ENCODE results near the gene KANTR. TPM values are rescaled to one million over a fixed set of nuclear protein-coding genes. Genes with fewer than 3 reads are reported as not detected.

Gene KANTR
- total RNA-seq, 4 donors from 2014 or later: 16.2 to 81.3 (median 28.6) TPM

DNA sequence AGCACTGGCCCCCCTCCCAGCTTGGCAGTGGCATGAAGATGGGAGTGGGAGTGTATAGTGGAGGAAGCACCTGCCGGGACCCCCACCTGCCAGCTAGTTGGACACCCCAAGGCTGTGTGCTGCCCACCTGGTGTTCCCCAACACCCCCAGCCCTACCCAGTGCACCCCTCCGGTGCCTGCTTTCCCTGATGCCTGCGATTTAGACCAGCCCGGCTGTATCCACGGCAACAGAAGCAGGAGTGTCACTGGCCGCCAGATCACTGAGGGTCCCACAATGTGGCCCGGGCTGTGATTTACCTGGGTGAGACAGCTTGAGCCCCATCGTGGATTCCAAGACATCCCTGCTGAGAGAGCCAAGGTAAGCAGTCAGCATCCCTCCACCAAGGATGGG is 44.8 kb upstream of the KANTR start:
- Histone ChIP-seq H3K36me3 (no peaks in the 10 kb centered on the region), H3K9me3 (no peaks in the 10 kb centered on the region), H3K27me3 (no peaks in the 10 kb centered on the region), H3K4me1 (peaks cover 5% of the 10 kb centered on the region), H3K27ac (no peak overlapping the region), H3K4me3 (peak overlapping the region; percentile 43)
- no peak for TF ChIP-seq EP300 (IDR thresholded peaks at IDR 0.05)
- TF ChIP-seq POLR2A (IDR thresholded peaks at IDR 0.05): no peak
- TF ChIP-seq, protein P1, sequence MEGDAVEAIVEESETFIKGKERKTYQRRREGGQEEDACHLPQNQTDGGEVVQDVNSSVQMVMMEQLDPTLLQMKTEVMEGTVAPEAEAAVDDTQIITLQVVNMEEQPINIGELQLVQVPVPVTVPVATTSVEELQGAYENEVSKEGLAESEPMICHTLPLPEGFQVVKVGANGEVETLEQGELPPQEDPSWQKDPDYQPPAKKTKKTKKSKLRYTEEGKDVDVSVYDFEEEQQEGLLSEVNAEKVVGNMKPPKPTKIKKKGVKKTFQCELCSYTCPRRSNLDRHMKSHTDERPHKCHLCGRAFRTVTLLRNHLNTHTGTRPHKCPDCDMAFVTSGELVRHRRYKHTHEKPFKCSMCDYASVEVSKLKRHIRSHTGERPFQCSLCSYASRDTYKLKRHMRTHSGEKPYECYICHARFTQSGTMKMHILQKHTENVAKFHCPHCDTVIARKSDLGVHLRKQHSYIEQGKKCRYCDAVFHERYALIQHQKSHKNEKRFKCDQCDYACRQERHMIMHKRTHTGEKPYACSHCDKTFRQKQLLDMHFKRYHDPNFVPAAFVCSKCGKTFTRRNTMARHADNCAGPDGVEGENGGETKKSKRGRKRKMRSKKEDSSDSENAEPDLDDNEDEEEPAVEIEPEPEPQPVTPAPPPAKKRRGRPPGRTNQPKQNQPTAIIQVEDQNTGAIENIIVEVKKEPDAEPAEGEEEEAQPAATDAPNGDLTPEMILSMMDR (IDR thresholded peaks at IDR 0.05): no peak
- no peak for TF ChIP-seq POLR2AphosphoS5 (IDR thresholded peaks at IDR 0.05)
- 22% methylated on average over 7 of the region's 8 CpGs for WGBS
- DNase-seq (ENCODE audit: low spot score in 2 of 2): no peak

DNA sequence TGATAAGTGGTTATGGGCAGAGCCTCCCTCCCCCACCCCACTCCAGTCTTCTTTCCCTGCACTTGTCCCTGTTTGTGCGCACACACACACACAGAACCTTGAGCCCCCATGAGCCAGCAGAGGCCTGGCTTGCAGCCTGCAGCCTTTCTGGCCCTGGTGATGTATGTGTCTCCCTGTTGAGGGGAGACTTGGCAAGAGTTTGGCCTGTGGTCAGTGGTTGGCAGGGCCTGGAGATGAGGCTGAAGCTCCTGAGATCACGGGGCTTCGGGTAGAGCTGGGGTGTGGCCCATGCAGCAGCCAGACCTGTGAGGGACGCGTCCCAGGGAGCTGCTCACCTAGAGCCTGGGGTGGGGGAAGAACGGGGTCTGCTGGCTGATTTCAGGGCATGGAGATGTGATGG is 43.1 kb upstream of the KANTR start:
- Histone ChIP-seq H3K36me3 (no peaks in the 10 kb centered on the region), H3K4me3 (no peak overlapping the region), H3K27ac (no peak overlapping the region), H3K9me3 (no peaks in the 10 kb centered on the region), H3K4me1 (peaks cover 5% of the 10 kb centered on the region), H3K27me3 (no peaks in the 10 kb centered on the region)
- no peak for TF ChIP-seq EP300 (IDR thresholded peaks at IDR 0.05)
- 79% methylated on average over 6 of the region's 6 CpGs for WGBS
- no peak for DNase-seq (ENCODE audit: low spot score in 2 of 2)

DNA sequence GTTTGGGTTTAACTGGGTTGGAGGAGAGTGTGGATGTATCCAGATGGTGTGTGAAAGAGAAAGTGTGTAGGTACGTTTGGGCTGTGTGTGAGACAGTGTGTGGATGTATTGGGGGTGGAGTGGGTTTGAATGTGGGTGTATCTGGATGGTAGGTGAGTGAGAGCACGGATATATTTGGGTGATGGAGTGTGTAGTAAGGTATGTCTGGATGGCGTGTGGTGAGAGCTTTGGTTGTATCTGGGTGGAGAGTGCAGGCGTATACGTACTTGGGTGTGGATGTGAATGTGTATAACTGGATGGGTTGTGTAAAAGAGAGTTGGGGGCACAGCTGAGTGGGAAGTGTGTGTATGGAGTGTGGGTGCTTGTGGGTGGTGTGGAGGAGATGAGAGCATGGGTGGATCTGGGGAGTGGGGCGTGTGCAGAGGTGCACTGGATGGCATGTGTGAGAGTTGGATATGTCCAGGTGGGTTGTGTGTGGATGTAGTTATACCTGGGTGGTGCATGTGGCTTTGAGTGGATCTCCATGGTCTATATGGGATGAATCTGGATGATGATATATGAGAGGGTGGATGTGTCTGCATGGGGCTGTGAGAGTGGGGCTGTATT is 38.6 kb upstream of the KANTR start:
- Histone ChIP-seq H3K36me3 (no peaks in the 10 kb centered on the region), H3K27ac (no peak overlapping the region), H3K4me1 (no peaks in the 10 kb centered on the region), H3K4me3 (no peak overlapping the region), H3K9me3 (no peaks in the 10 kb centered on the region), H3K27me3 (no peaks in the 10 kb centered on the region)
- 74% methylated on average over 6 of the region's 6 CpGs for WGBS
- DNase-seq (ENCODE audit: low spot score in 2 of 2): no peak
- no peak for TF ChIP-seq POLR2A (IDR thresholded peaks at IDR 0.05)
- TF ChIP-seq POLR2AphosphoS5 (IDR thresholded peaks at IDR 0.05): no peak
- no peak for TF ChIP-seq EP300 (IDR thresholded peaks at IDR 0.05)
- TF ChIP-seq, protein P1 (IDR thresholded peaks at IDR 0.05): no peak

DNA sequence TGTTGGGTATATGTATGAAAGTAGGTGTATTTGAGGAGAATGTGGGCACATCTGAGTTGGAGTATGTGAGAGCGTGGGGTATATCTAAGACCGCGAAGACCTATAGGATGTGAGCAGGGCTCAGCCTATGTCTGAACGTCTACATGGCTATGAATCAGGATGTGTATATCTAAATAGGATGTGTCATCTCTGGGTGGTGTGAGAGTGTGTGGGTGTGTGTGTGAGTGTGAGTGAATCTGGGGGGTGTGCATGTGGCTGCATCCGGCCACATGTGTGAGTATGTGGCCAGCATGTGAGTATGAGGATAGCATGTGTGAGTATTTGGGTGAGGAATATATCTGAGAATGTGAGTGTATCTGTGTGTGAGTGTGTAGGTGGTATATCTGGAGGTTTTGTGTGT is 37.6 kb upstream of the KANTR start:
- TF ChIP-seq POLR2A (IDR thresholded peaks at IDR 0.05) (no peak), POLR2AphosphoS5 (IDR thresholded peaks at IDR 0.05) (no peak), EP300 (IDR thresholded peaks at IDR 0.05) (no peak)
- TF ChIP-seq, protein P1 (IDR thresholded peaks at IDR 0.05): no peak
- no peaks in the 10 kb centered on the region for H3K36me3 ChIP-seq
- WGBS: 86% methylated on average over 5 of the region's 5 CpGs
- H3K4me3 ChIP-seq: no peak overlapping the region
- H3K27ac ChIP-seq: no peak overlapping the region
- no peaks in the 10 kb centered on the region for H3K9me3 ChIP-seq
- H3K4me1 ChIP-seq: no peaks in the 10 kb centered on the region
- H3K27me3 ChIP-seq: no peaks in the 10 kb centered on the region
- DNase-seq (ENCODE audit: low spot score in 2 of 2): no peak

DNA sequence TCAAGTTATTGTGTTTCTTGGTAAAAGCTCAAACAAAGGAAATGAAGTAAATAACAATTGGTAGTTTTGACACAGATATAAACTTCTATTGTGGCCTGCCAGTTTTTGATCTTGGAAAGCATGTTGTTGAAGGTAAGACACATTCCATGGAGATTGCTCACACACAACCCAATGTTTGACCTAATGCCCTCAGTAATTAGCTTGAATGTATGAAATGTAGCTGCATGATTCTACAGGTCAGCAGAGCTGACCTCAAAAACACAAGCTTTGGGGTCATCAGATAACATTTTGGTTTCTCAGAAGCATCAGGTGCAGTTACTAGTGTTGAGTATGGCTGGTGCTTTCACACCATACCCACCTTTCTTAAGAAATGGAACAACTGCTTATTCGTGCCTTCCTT is 28.8 kb upstream of the KANTR start:
- H3K4me3 ChIP-seq: no peak overlapping the region
- DNase-seq (ENCODE audit: low spot score in 2 of 2): no peak
- no peak overlapping the region for H3K27ac ChIP-seq
- no peaks in the 10 kb centered on the region for H3K4me1 ChIP-seq
- H3K9me3 ChIP-seq: no peaks in the 10 kb centered on the region
- 78% methylated on average over 1 of the region's 1 CpG for WGBS
- H3K36me3 ChIP-seq: no peaks in the 10 kb centered on the region
- TF ChIP-seq EP300 (IDR thresholded peaks at IDR 0.05) (no peak), POLR2AphosphoS5 (IDR thresholded peaks at IDR 0.05) (no peak), POLR2A (IDR thresholded peaks at IDR 0.05) (no peak)
- TF ChIP-seq, protein P1 (IDR thresholded peaks at IDR 0.05): no peak
- H3K27me3 ChIP-seq: no peaks in the 10 kb centered on the region

DNA sequence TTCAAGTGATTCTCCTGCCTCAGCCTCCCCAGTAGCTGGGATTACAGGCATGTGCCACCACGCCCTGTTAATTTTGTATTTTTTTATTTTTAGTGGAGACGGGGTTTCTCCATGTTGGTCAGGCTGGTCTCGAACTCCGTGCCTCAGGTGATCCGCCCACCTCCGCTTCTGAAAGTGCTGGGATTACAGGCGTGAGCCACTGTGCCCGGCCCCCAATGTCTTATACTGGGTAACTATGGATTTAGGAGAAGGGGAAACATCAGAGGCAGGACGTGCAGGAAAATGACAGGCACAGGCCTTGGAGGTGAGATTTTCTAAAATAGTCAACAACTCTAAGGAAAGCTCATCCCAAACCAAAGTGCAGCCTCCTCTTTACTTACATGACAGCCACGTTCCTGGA is 22.9 kb upstream of the KANTR start:
- no peaks in the 10 kb centered on the region for H3K36me3 ChIP-seq
- H3K9me3 ChIP-seq: no peaks in the 10 kb centered on the region
- TF ChIP-seq POLR2A (IDR thresholded peaks at IDR 0.05) (no peak), POLR2AphosphoS5 (IDR thresholded peaks at IDR 0.05) (no peak), EP300 (IDR thresholded peaks at IDR 0.05) (no peak)
- TF ChIP-seq, protein P1 (IDR thresholded peaks at IDR 0.05): no peak
- H3K27me3 ChIP-seq: no peaks in the 10 kb centered on the region
- 78% methylated on average over 10 of the region's 10 CpGs for WGBS
- peaks cover 7% of the 10 kb centered on the region for H3K4me1 ChIP-seq
- H3K4me3 ChIP-seq: no peak overlapping the region
- peak; percentile 29 to 58 for DNase-seq (ENCODE audit: low spot score in 2 of 2)
- no peak overlapping the region for H3K27ac ChIP-seq
